Glutamatergic neuron (in vitro differentiated cells): ENCODE data around the gene MACROD2. TPM values are rescaled to one million over a fixed set of nuclear protein-coding genes. Genes with fewer than 3 reads are reported as not detected.

Source experiments
- DNase-seq: peaks from one replicate; pipeline ENCODE4 v3.0.0; 2022
- H3K27ac Mint-ChIP-seq: one replicate; pipeline ENCODE4 v1.8.0; 2020; ENCODE audit warnings: mild to moderate bottlenecking, mixed read lengths, inconsistent platforms; ENCODE audit not compliant: unreplicated experiment
- H3K27me3 Mint-ChIP-seq: one replicate; pipeline ENCODE4 v1.8.0; 2020; ENCODE audit warnings: mild to moderate bottlenecking, moderate library complexity, mixed read lengths, inconsistent platforms; ENCODE audit not compliant: unreplicated experiment
- H3K36me3 Mint-ChIP-seq: one replicate; pipeline ENCODE4 v1.8.0; 2020; ENCODE audit warnings: mild to moderate bottlenecking, mixed read lengths, inconsistent platforms; ENCODE audit not compliant: unreplicated experiment
- H3K4me1 Mint-ChIP-seq: one replicate; pipeline ENCODE4 v1.8.0; 2020; ENCODE audit warnings: mild to moderate bottlenecking, low read depth, mixed read lengths, inconsistent platforms; ENCODE audit not compliant: unreplicated experiment
- H3K4me3 Mint-ChIP-seq: one replicate; pipeline ENCODE4 v1.8.0; 2020; ENCODE audit warnings: mild to moderate bottlenecking, mixed read lengths, inconsistent platforms; ENCODE audit not compliant: unreplicated experiment
- H3K9me3 Mint-ChIP-seq: one replicate; pipeline ENCODE4 v1.8.0; 2020; ENCODE audit warnings: mild to moderate bottlenecking, moderate library complexity, mixed read lengths, inconsistent platforms; ENCODE audit not compliant: unreplicated experiment
- total RNA-seq: library from RNA; stranded (reverse); fragmentation: NEBNext Ultra II Directional; extraction: Animal tissue kit (Norgen Biotek cat#: 25700); gene quantifications from one replicate; pipeline ENCODE4 v1.2.1, GENCODE V29; 2021; ENCODE audit not compliant: unreplicated experiment
- TF ChIP-seq, protein P1 (sequence below): fragments of 200-600 bp; sonication (generic); IDR thresholded peaks from one replicate; pipeline ENCODE4 v1.5.0; 2021; ENCODE audit not compliant: partially characterized antibody, unreplicated experiment

MACROD2 gene
- total RNA-seq, 1 donor from 2014 or later, result 8.7 TPM

DNA sequence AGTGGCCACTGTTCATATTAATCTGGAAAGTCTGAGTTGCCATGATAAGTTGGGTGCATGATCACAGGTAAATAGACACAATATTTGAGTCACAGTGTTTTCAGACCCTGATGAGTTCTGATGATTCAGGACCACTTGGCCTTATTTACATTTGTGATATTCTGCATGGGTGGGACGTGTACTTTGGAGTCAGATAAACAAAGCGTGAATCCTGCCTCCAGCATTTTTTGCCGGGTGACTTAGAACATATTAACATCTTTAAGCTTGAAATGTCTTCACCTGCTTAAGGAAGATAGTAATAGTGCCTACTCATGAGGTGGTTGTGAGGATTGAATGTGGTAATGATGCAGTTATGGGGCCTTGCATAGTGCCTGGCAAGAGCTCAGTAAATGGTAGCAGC lies 1582.8 kb downstream of the MACROD2 start:
- H3K27ac Mint-ChIP-seq, result no peak overlapping the region
- H3K27me3 Mint-ChIP-seq, result no peaks in the 10 kb centered on the region
- TF ChIP-seq, protein P1, sequence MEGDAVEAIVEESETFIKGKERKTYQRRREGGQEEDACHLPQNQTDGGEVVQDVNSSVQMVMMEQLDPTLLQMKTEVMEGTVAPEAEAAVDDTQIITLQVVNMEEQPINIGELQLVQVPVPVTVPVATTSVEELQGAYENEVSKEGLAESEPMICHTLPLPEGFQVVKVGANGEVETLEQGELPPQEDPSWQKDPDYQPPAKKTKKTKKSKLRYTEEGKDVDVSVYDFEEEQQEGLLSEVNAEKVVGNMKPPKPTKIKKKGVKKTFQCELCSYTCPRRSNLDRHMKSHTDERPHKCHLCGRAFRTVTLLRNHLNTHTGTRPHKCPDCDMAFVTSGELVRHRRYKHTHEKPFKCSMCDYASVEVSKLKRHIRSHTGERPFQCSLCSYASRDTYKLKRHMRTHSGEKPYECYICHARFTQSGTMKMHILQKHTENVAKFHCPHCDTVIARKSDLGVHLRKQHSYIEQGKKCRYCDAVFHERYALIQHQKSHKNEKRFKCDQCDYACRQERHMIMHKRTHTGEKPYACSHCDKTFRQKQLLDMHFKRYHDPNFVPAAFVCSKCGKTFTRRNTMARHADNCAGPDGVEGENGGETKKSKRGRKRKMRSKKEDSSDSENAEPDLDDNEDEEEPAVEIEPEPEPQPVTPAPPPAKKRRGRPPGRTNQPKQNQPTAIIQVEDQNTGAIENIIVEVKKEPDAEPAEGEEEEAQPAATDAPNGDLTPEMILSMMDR, result no peak
- no peak for DNase-seq
- H3K4me3 Mint-ChIP-seq, result no peak overlapping the region
- no peaks in the 10 kb centered on the region for H3K36me3 Mint-ChIP-seq
- no peaks in the 10 kb centered on the region for H3K9me3 Mint-ChIP-seq
- peaks cover 2% of the 10 kb centered on the region for H3K4me1 Mint-ChIP-seq

DNA sequence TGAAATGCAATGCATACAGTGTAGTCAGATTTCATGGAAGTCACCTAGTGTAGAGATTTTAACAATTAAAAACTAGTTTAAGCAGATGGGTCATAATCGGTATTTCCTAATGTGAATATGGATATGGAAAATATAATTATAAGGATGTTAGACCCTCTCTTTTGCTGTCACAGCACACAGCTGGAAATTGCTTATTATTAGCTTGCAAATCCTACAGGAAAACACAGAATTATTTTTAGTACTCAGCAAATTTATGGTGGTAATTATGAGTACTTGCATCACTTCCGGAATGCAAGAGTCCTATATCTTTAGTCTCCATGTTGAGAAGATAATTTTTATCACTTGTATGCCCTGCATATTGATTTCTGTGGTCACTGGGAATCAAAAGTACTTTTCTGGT lies 1584.4 kb downstream of the MACROD2 start:
- Mint-ChIP-seq H3K9me3 (no peaks in the 10 kb centered on the region), H3K27me3 (no peaks in the 10 kb centered on the region), H3K4me3 (no peak overlapping the region), H3K4me1 (peaks cover 2% of the 10 kb centered on the region), H3K36me3 (no peaks in the 10 kb centered on the region), H3K27ac (no peak overlapping the region)
- no peak for DNase-seq
- TF ChIP-seq, protein P1, result no peak

DNA sequence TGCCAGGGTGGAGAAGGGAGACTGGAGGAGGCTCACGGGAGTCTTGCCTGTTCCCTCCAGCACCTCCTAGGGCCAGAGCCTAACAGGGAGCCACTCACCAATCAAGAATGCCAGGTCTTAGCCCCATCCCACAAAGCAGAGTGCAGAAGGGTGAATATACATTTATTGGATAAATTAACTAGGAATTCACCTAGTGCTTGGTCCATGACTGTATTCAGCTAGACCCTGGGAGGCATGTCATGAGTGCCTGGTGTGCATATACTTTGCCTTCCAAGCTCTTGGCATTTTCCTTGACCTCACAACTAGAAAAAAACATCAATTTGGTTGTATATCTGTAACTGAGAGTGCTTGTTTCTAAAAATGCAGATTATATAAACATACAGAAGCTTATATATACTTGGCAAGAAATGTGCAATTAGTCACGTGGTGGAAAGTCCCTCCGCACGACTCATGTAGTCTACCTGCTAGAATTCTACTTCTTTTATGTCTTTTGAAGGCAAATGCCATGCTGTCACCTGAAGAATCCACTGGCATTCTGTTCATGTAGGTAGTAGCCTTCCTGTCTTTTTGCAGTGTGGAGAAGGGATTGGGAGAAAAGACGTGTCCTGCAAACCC lies 1586.9 kb downstream of the MACROD2 start:
- Mint-ChIP-seq H3K4me3 (no peak overlapping the region), H3K27ac (no peak overlapping the region), H3K36me3 (no peaks in the 10 kb centered on the region), H3K27me3 (no peaks in the 10 kb centered on the region), H3K4me1 (peaks cover 2% of the 10 kb centered on the region), H3K9me3 (no peaks in the 10 kb centered on the region)
- TF ChIP-seq, protein P1, result no peak
- no peak for DNase-seq

DNA sequence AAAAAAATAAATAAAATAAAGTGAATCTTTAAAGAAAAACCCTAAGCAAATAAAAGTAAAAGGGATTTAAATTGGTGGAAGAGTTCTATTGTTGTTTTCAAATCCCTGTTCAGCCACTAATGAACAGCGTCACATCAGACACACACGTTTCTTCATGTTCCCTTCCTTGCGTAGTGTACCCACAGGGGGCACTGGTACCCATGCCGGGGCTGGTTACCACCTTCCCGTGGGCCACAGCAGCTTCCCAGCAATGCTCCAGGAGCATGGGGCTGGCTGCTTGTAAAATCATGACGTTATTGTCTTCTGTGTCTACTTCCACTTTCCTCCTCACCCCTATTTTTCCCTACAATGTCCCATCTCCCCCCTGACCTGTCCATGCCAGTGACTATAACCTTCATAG lies 1589.2 kb downstream of the MACROD2 start:
- no peak for DNase-seq
- TF ChIP-seq, protein P1, result no peak
- H3K27me3 Mint-ChIP-seq, result no peaks in the 10 kb centered on the region
- peaks cover 2% of the 10 kb centered on the region for H3K4me1 Mint-ChIP-seq
- no peaks in the 10 kb centered on the region for H3K9me3 Mint-ChIP-seq
- H3K36me3 Mint-ChIP-seq, result no peaks in the 10 kb centered on the region
- no peak overlapping the region for H3K4me3 Mint-ChIP-seq
- H3K27ac Mint-ChIP-seq, result no peak overlapping the region

DNA sequence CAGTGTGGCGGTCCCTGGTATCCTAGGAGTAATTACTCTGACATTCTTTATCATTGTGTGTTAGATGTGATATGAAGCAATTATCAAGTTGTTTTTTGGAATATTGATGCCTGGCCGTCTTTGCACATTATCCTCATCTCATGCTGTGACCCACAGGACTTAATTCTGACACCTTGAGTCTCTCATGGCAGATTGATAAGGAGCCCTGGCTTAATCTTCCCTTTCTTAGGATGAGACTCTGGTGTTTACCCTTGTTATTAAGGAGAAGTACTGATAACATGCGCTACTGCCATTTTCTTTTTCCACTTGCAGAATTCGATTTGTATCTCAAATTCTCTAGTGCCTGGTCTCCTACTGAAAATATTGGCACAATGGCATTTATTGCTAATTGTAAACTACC lies 1597.8 kb downstream of the MACROD2 start:
- no peak overlapping the region for H3K27ac Mint-ChIP-seq
- H3K27me3 Mint-ChIP-seq, result no peaks in the 10 kb centered on the region
- TF ChIP-seq, protein P1, result no peak
- H3K36me3 Mint-ChIP-seq, result no peaks in the 10 kb centered on the region
- no peaks in the 10 kb centered on the region for H3K9me3 Mint-ChIP-seq
- no peak for DNase-seq
- peaks cover 4% of the 10 kb centered on the region for H3K4me1 Mint-ChIP-seq
- H3K4me3 Mint-ChIP-seq, result no peak overlapping the region
